H9 (cell line): ENCODE data around the gene PLA2G4E. TPM values are rescaled to one million over a fixed set of nuclear protein-coding genes. Genes with fewer than 3 reads are reported as not detected.

Experiments
- DNase-seq: peaks from one replicate; pipeline ENCODE4 v3.0.0-alpha.2; 2017
- H2AFZ ChIP-seq: one replicate; pipeline ENCODE4 v1.6.1; 2013; ENCODE audit warnings: mild to moderate bottlenecking, low read length, control low read depth, moderate library complexity
- H2AK5ac ChIP-seq: 2 replicates; pipeline ENCODE4 v1.6.1; 2013; ENCODE audit warnings: low read length, control low read depth, mixed read lengths; ENCODE audit not compliant: insufficient read length
- H2BK120ac ChIP-seq: one replicate; pipeline ENCODE4 v1.6.1; 2013; ENCODE audit warnings: low read depth, mild to moderate bottlenecking, low read length, control low read depth, inconsistent platforms; ENCODE audit not compliant: poor library complexity, severe bottlenecking
- H2BK12ac ChIP-seq: 2 replicates; pipeline ENCODE4 v1.6.1; 2013; ENCODE audit warnings: low read length, control low read depth, mixed read lengths, low read depth; ENCODE audit not compliant: insufficient read length
- H2BK15ac ChIP-seq: 2 replicates; pipeline ENCODE4 v1.6.1; 2013; ENCODE audit warnings: low read depth, low read length, control low read depth
- H2BK20ac ChIP-seq: one replicate; pipeline ENCODE4 v1.6.1; 2013; ENCODE audit warnings: low read depth, mild to moderate bottlenecking, low read length, control low read depth, inconsistent platforms; ENCODE audit not compliant: poor library complexity, severe bottlenecking
- H2BK5ac ChIP-seq: 2 replicates; pipeline ENCODE4 v1.6.1; 2013; ENCODE audit warnings: low read length, control low read depth, mixed read lengths; ENCODE audit not compliant: insufficient read length
- H3K14ac ChIP-seq: 2 replicates; pipeline ENCODE4 v1.6.1; 2013; ENCODE audit warnings: low read length, control low read depth; ENCODE audit not compliant: insufficient read depth
- H3K18ac ChIP-seq: 2 replicates; pipeline ENCODE4 v1.6.1; 2013; ENCODE audit warnings: low read depth, mild to moderate bottlenecking, mixed read lengths, low read length, control low read depth; ENCODE audit not compliant: insufficient read length
- H3K23ac ChIP-seq: 2 replicates; pipeline ENCODE4 v1.6.1; 2013; ENCODE audit warnings: low read length, control low read depth, mixed read lengths, low read depth; ENCODE audit not compliant: insufficient read length
- H3K23me2 ChIP-seq: 2 replicates; pipeline ENCODE4 v1.6.1; 2013; ENCODE audit warnings: low read depth, mild to moderate bottlenecking, mixed read lengths, low read length, control low read depth; ENCODE audit not compliant: insufficient read length, poor library complexity, severe bottlenecking
- H3K27ac ChIP-seq: 2 replicates; pipeline ENCODE4 v1.5.1; 2013; ENCODE audit warnings: low read length, control low read depth, mixed read lengths, low read depth; ENCODE audit not compliant: insufficient read length
- H3K27me3 ChIP-seq: 2 replicates; pipeline ENCODE4 v1.6.1; 2013; ENCODE audit warnings: low read length, control low read depth, inconsistent platforms; ENCODE audit not compliant: insufficient read depth
- H3K4ac ChIP-seq: 2 replicates; pipeline ENCODE4 v1.6.1; 2013; ENCODE audit warnings: low read depth, mild to moderate bottlenecking, control low read depth, inconsistent platforms, low read length, moderate library complexity
- H3K4me1 ChIP-seq: 2 replicates; pipeline ENCODE4 v1.6.1; 2013; ENCODE audit warnings: low read length, control low read depth, inconsistent platforms; ENCODE audit not compliant: insufficient read depth
- H3K4me2 ChIP-seq: 2 replicates; pipeline ENCODE4 v1.6.1; 2013; ENCODE audit warnings: low read length, control low read depth, mixed read lengths; ENCODE audit not compliant: insufficient read length, insufficient read depth
- H3K56ac ChIP-seq: 2 replicates; pipeline ENCODE4 v1.6.1; 2013; ENCODE audit warnings: low read depth, mild to moderate bottlenecking, mixed read lengths, low read length, control low read depth; ENCODE audit not compliant: insufficient read length
- H3K79me1 ChIP-seq: 2 replicates; pipeline ENCODE4 v1.6.1; 2013; ENCODE audit warnings: low read depth, mild to moderate bottlenecking, moderate library complexity, low read length, control low read depth, inconsistent platforms; ENCODE audit not compliant: insufficient read depth, poor library complexity, severe bottlenecking
- H3K79me2 ChIP-seq: 2 replicates; pipeline ENCODE4 v1.6.1; 2013; ENCODE audit warnings: low read length, control low read depth, inconsistent platforms; ENCODE audit not compliant: insufficient read depth
- H3K9ac ChIP-seq: 2 replicates; pipeline ENCODE4 v1.6.1; 2013; ENCODE audit warnings: low read length, control low read depth, mixed read lengths; ENCODE audit not compliant: insufficient read length; ENCODE audit errors: extremely low read depth
- H3K9me3 ChIP-seq: one replicate; pipeline ENCODE4 v1.6.1; 2013; ENCODE audit warnings: low read depth, low read length, inconsistent platforms; ENCODE audit not compliant: control insufficient read depth
- H3T11ph ChIP-seq: one replicate; pipeline ENCODE4 v1.6.1; 2013; ENCODE audit warnings: mild to moderate bottlenecking, low read length, control low read depth, inconsistent platforms
- H4K20me1 ChIP-seq: one replicate; pipeline ENCODE4 v1.6.1; 2013; ENCODE audit not compliant: control insufficient read depth, insufficient read length, insufficient read depth
- H4K5ac ChIP-seq: 2 replicates; pipeline ENCODE4 v1.6.1; 2013; ENCODE audit warnings: low read depth, mild to moderate bottlenecking, mixed read lengths, low read length, control low read depth; ENCODE audit not compliant: insufficient read length
- H4K8ac ChIP-seq: replicated peaks from 2 replicates; pipeline ENCODE4 v1.6.1; 2013; ENCODE audit warnings: low read length, control low read depth, mixed read lengths, low read depth; ENCODE audit not compliant: insufficient read length
- H4K91ac ChIP-seq: 2 replicates; pipeline ENCODE4 v1.6.1; 2013; ENCODE audit warnings: low read depth, mild to moderate bottlenecking, moderate library complexity, mixed read lengths, low read length, control low read depth; ENCODE audit not compliant: insufficient read length
- H3K27ac Mint-ChIP-seq, 3 experiments: 2 replicates in 2 of 3; 3 replicates in 1 of 3; pipeline ENCODE4 v1.8.0; 2020 to 2021; ENCODE audit warnings: mixed read lengths in 3 of 3, mild to moderate bottlenecking in 1 of 3, moderate library complexity in 1 of 3
- H3K27me3 Mint-ChIP-seq: 2 replicates; pipeline ENCODE4 v1.8.0; 2021; ENCODE audit warnings: low read depth, mild to moderate bottlenecking, moderate library complexity, mixed read lengths
- H3K36me3 Mint-ChIP-seq, 3 experiments: 2 replicates in 2 of 3; 3 replicates in 1 of 3; pipeline ENCODE4 v1.8.0; 2020 to 2021; ENCODE audit warnings: low read depth in 3 of 3, mixed read lengths in 3 of 3; ENCODE audit not compliant: insufficient read depth in 1 of 3
- H3K4me1 Mint-ChIP-seq, 2 experiments: 2 replicates each; pipeline ENCODE4 v1.8.0; 2020; ENCODE audit warnings: mixed read lengths in 2 of 2
- H3K4me3 Mint-ChIP-seq, 2 experiments: 2 replicates in 1 of 2; 3 replicates in 1 of 2; pipeline ENCODE4 v1.8.0; 2020 to 2021; ENCODE audit warnings: mild to moderate bottlenecking in 2 of 2, mixed read lengths in 2 of 2, moderate library complexity in 1 of 2
- H3K9me3 Mint-ChIP-seq, 2 experiments: 2 replicates in 1 of 2; 3 replicates in 1 of 2; pipeline ENCODE4 v1.8.0; 2020; ENCODE audit warnings: mild to moderate bottlenecking in 2 of 2, mixed read lengths in 2 of 2, moderate library complexity in 1 of 2
- CTCF ChIP-seq: fragments of 200-600 bp; sonication (generic); conservative IDR thresholded peaks from 3 replicates; pipeline ENCODE4 v1.8.0; 2021; ENCODE audit warnings: antibody characterized with exemption, mild to moderate bottlenecking
- WGBS: extraction: QIAGEN DNeasy Blood & Tissue Kit; methylation state at CpG from one replicate; pipeline ENCODE4 v1.1.7; 2013; ENCODE audit warnings: missing lambda C conversion rate, low lambda C conversion rate, mixed read lengths; ENCODE audit not compliant: insufficient read length; ENCODE audit errors: extremely low coverage; 5-methylcytosine and 5-hydroxymethylcytosine counted together
- total RNA-seq: library from RNA; stranded (reverse); gene quantifications from 2 replicates; pipeline ENCODE4 v1.2.1, GENCODE V29; 2021

The PLA2G4E gene
- total RNA-seq, 1 experiment from 2014 or later = not detected

GRCh38 chr15:41981371-41982132 lies 39.3 kb downstream of the PLA2G4E start:
- Mint-ChIP-seq H3K27ac (no peak overlapping the region), H3K27me3 (no peaks in the 10 kb centered on the region; the same call in none of the 2 replicates), H3K9me3 (no peaks in the 10 kb centered on the region), H3K36me3 (no peaks in the 10 kb centered on the region; a peak in 1 of 7 replicates), H3K4me1 (peaks cover 17% of the 10 kb centered on the region in 2 experiments), H3K4me3 (no peak overlapping the region)
- H3K56ac ChIP-seq = no peak overlapping the region
- H3K14ac ChIP-seq = no peak overlapping the region
- TF ChIP-seq CTCF = no peak
- H2BK12ac ChIP-seq = no peak overlapping the region
- no peak overlapping the region for H3K27ac ChIP-seq
- H3K4ac ChIP-seq = no peak overlapping the region
- no peaks in the 10 kb centered on the region for H3K79me2 ChIP-seq
- no peak overlapping the region for H3K18ac ChIP-seq
- H4K20me1 ChIP-seq = no peaks in the 10 kb centered on the region
- H2BK5ac ChIP-seq = no peak overlapping the region
- no peak overlapping the region for H2AK5ac ChIP-seq
- H4K91ac ChIP-seq = no peak overlapping the region
- H3K4me2 ChIP-seq = no peak overlapping the region
- WGBS = no CpG with 5 or more reads among the region's 10 CpGs
- no peak overlapping the region for H4K8ac ChIP-seq
- no peaks in the 10 kb centered on the region for H3K27me3 ChIP-seq
- H2BK120ac ChIP-seq = no peak overlapping the region
- H4K5ac ChIP-seq = no peak overlapping the region
- no peaks in the 10 kb centered on the region for H3K79me1 ChIP-seq
- DNase-seq = no peak
- H3K4me1 ChIP-seq = peaks cover 4% of the 10 kb centered on the region; the same call in 1 of the 2 replicates
- H3K23ac ChIP-seq = no peak overlapping the region
- no peak overlapping the region for H2AFZ ChIP-seq
- no peak overlapping the region for H2BK15ac ChIP-seq
- H3K9me3 ChIP-seq = no peaks in the 10 kb centered on the region
- H3K9ac ChIP-seq = no peak overlapping the region
- H3T11ph ChIP-seq = no peak overlapping the region
- no peaks in the 10 kb centered on the region for H3K23me2 ChIP-seq
- H2BK20ac ChIP-seq = no peak overlapping the region
